NCI-H187 (cell line): Measurements from ENCODE around the gene CDK19.

ENCODE experiments used
- DNase-seq, 2 experiments: peaks; one replicate each; lab custom pipeline; 2025; lab: John Stamatoyannopoulos, UW

The CDK19 gene

GRCh38 chr6:110703010-110703905 lies 112.0 kb downstream of the CDK19 start:
- DNase-seq: no peak

- no peak for DNase-seq
Observed at GRCh38 chr6:110699780-110700179, 115.5 kb downstream of the CDK19 start.

GRCh38 chr6:110693994-110694393 lies 121.3 kb downstream of the CDK19 start:
- no peak for DNase-seq

GRCh38 chr6:110693296-110693695 lies 122.0 kb downstream of the CDK19 start:
- DNase-seq: no peak

- no peak for DNase-seq
Observed at GRCh38 chr6:110690916-110691315, 124.4 kb downstream of the CDK19 start.

GRCh38 chr6:110690106-110690654 lies 125.1 kb downstream of the CDK19 start:
- no peak for DNase-seq

- DNase-seq: no peak
Observed at GRCh38 chr6:110689275-110689935, 125.9 kb downstream of the CDK19 start.

- no peak for DNase-seq
Observed at GRCh38 chr6:110688661-110689268, 126.5 kb downstream of the CDK19 start.

- DNase-seq: no peak
Observed at GRCh38 chr6:110687326-110687725, 127.9 kb downstream of the CDK19 start.

- DNase-seq: no peak
Observed at GRCh38 chr6:110683241-110683640, 132.0 kb downstream of the CDK19 start.

GRCh38 chr6:110682460-110682853 lies 132.8 kb downstream of the CDK19 start:
- peak in 1 of 2 experiments; percentile 36 for DNase-seq

GRCh38 chr6:110681543-110682459 lies 133.5 kb downstream of the CDK19 start:
- DNase-seq: no peak

GRCh38 chr6:110676396-110676795 lies 138.9 kb downstream of the CDK19 start:
- DNase-seq: no peak

- no peak for DNase-seq
Observed at GRCh38 chr6:110674096-110674495, 141.2 kb downstream of the CDK19 start.

- no peak for DNase-seq
Observed at GRCh38 chr6:110672122-110672521, 143.1 kb downstream of the CDK19 start.

- DNase-seq: no peak
Observed at GRCh38 chr6:110671447-110671846, 143.8 kb downstream of the CDK19 start.

- DNase-seq: no peak
Observed at GRCh38 chr6:110665600-110665999, 149.7 kb downstream of the CDK19 start.

GRCh38 chr6:110664933-110665332 lies 150.3 kb downstream of the CDK19 start:
- DNase-seq: no peak

GRCh38 chr6:110662490-110663211 lies 152.6 kb downstream of the CDK19 start:
- no peak for DNase-seq

GRCh38 chr6:110661414-110661813 lies 153.9 kb downstream of the CDK19 start:
- DNase-seq: no peak
